HG03520 (cell line): Measurements from ENCODE around the gene INKA1.
"Not testable (repeated sequence)": the region's sequence is repeated elsewhere in the genome, so short reads cannot be mapped to it uniquely, and the experiment has no call there.

Experiments used
- ATAC-seq: cut with Tn5 transposase; IDR thresholded peaks from one replicate; pipeline ENCODE4 v1.9.1; 2021; ENCODE audit warnings: mild to moderate bottlenecking, moderate library complexity; ENCODE audit not compliant: unreplicated experiment

INKA1 gene

GRCh38 chr3:49802719-49803464, at the start of gene INKA1:
Gene INKA1, plus strand, starts transcription at chr3:49803261. Its CDS starts 132 bp downstream, at chr3:49803393.
- peak; percentile 55 for ATAC-seq

DNA sequence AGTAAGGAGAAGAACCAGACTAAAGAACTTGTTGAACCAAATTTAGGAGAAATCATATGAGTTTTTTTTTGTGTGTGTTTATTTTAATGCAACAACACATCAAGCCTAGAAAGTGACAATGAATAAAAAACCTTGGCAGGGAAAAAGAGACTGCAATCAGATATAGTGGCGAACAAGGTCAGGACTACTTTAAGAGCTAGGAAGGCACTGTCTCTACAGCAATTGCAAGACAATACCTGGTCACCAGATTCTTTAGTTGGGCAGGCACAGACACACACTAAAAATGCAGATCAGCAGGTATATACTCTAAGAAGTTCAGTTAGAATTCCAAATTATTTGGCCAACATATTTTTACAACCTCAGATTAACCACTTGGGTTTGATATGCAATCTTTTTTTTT, 48.5 kb upstream of the INKA1 start:
- ATAC-seq = no peak

- ATAC-seq = no peak
Observed at GRCh38 chr3:49756036-49756435, 47.0 kb upstream of the INKA1 start.

DNA sequence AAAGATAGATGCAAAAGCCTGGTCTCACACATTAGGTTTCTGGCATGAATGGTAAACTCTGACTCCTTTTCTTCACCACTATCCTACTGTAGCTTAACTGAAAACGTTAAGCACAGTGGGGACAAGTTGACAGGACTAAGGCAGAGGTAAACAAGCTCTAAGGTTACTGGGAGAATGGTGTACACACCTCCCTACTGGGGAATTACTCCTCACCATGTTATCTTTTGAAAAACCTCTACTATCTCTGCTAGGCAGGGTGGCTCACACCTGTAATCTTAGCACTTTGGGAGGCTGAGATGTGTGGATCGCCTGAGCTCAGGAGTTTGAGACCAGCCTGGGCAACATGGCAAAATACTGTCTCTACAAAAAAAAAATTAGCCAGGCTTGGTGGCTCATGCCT, 45.9 kb upstream of the INKA1 start:
- no peak for ATAC-seq

GRCh38 chr3:49759226-49759625, 43.8 kb upstream of the INKA1 start:
- ATAC-seq = no peak

GRCh38 chr3:49761661-49762060, 41.4 kb upstream of the INKA1 start:
- no peak for ATAC-seq

DNA sequence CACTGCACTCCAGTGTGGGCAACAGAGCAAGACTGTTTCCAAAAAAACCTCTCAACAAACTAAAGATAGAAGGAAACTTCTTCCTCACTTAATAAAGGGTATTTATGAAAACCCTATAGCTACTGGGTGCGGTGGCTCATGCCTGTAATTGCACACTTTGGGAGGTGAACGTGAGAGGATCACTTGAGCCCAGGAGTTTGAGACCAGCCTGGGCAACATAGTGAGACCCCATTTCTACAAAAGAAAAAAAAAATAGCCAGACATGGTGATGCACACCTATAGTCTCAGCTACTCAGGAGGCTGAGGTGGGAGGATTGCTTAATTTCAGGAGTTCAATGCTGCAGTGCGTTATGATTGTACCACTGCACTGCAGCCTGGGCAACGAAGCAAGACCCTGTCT, 39.1 kb upstream of the INKA1 start:
- ATAC-seq = no peak

GRCh38 chr3:49769286-49769915, 33.7 kb upstream of the INKA1 start:
- no peak for ATAC-seq

DNA sequence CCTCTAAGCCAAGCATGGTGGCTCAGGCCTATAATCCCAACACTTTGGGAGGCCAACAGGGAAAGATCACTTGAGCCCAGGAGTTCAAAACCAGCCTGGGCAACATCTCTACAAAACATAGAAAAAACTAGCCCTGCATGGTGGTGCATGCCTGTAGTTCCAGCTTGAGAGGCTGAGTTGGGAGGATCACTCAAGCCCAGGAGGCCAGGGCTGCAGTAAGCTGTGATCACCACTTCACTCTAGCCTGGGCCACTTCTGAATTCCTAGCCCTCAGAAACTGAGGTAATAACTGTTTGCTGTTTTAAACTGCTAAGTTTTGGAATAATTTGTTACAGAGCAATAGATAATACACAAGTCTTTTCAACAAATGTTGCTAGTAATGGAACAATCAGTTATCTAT, 33.1 kb upstream of the INKA1 start:
- ATAC-seq = no peak

GRCh38 chr3:49771340-49771938, 31.6 kb upstream of the INKA1 start:
- ATAC-seq = no peak

- ATAC-seq = no peak
Observed at GRCh38 chr3:49772703-49773102, 30.4 kb upstream of the INKA1 start.

- no peak for ATAC-seq
Observed at GRCh38 chr3:49775538-49775937, 27.5 kb upstream of the INKA1 start.

DNA sequence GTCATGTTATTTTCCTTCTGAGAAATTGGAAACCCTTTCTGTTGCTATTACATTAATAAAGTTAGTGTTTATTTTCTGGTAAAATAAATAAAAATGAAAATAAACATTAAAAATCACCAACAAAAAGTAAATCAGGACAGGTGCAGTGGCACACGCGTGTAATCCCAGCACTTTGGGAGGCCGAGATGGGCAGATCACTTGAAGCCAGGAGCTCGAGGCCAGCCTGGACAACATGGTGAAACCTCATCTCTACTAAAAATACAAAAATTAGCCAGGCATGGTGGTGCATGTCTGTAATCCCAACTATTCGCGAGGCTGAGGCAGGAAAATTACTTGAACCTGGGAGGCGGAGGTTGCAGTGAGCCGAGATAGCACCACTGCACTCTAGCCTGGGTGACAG, 27.0 kb upstream of the INKA1 start:
- ATAC-seq = not testable (repeated sequence)

GRCh38 chr3:49779358-49780079, 23.5 kb upstream of the INKA1 start:
- ATAC-seq = no peak

GRCh38 chr3:49780080-49780974, 22.7 kb upstream of the INKA1 start:
- no peak for ATAC-seq

GRCh38 chr3:49780975-49781365, 22.1 kb upstream of the INKA1 start:
- ATAC-seq = not testable (repeated sequence)

DNA sequence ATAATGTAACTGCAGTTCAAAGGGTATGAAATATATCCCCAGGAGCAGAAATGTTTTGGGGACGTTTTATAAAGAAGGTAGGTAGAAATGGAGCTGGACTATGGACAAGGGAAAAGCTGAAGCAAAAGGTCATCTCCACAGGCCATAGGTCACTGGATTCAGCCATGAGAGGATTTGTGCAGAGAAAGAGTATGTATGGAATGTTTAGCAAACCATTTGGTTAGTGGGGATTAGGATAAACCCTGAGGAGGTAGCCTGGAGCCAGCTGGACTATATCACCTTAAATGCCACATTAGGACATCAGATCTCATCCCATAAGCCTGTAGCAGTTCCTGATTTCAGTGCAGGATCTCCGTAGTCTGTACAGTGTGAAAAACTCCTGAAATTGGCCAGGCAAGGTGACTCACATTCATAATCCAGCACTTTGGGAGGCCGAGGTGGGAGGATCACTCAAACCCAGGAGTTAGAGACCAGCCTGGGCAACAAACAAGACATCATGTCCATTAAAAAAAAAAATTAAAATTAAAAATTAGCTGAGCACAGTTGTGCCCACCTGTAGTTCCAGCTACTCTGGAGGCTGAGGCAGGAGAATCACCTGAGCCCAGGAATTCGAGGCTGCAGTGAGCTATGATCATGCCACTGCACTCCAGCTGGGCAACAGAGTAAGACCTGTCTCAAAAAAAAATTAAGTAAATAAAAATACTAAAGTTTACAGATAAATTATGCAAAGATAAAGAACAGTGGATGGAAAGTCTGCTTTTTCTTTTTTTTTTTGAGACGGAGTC, 21.5 kb upstream of the INKA1 start:
- ATAC-seq = no peak

GRCh38 chr3:49782277-49782676, 20.8 kb upstream of the INKA1 start:
- not testable (repeated sequence) for ATAC-seq

DNA sequence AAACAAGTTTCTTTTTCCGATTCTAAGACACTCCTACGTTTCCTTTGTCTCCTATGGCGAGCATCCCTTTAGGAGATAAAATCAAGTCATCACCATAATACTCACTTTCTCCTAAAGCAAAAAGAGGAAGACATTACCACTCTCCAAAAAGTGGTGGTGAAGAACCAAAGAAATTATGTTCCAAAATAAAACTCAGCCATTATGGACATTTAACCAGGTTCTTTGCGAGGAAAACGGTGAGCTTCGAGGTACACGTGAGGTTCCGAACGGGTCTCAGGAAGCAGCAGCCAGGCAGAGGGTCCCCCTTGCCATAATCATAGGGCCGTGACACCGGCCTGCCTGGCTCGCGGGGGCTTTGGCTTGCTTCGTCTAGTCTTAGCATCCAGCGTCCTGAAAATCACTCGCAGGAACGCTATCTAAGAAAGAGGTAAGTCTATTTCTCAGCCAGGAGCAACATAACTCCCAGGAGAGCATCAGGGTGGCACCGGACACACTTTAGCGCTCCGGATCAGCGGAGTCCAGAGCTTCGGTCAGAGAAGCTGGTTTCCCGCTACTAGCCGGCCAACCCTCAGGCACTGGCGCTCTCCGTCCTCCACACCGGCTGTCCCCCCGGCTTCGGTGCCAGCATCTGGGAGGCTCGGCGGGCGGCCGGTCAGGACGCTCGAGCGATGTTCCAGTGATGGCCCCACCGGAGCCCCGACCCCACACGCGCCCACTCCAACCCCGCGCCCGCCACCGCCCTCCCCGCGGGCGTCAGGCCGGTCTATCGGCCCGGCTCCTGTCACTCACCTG, 17.3 kb upstream of the INKA1 start:
- ATAC-seq = peak; percentile 51
